ENCODE data around the gene PNLDC1. TPM values are rescaled to one million over a fixed set of nuclear protein-coding genes. Genes with fewer than 3 reads are reported as not detected.

The PNLDC1 gene
- total and polyA plus RNA-seq, 2 experiments from 2014 or later = not detected

DNA sequence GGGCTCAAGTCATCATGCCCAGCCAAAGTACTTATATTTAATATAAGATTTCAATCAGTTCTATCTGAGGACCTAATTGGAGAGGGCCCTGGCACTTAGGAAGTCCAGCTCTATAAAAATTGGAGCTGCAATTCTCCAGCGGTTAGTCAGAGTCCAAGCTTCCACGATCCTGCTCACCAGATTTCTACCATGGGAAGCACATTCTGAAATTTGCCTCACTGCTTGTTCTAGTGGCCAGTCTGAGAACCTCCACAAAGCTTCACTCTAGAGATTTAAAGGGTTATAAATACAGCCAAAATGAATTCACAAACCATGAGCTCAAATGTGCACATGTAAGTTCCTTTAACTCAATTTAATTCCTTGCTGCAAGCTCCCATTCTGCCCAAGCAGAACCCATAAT, 33.5 kb downstream of the PNLDC1 start:
- Histone ChIP-seq H3K4me3 (no peak overlapping the region), H3K36me3 (ENCODE audit: insufficient read depth) (no peaks in the 10 kb centered on the region), H3F3A (replicated peaks; ENCODE audit: low read depth) (no peaks in the 10 kb centered on the region), H3K27me3 (ENCODE audit: insufficient read depth) (no peaks in the 10 kb centered on the region), H2AFZ (peak overlapping the region; percentile 56; the same call in 1 of the 2 replicates), H4K20me1 (replicated peaks; ENCODE audit: insufficient read depth) (no peaks in the 10 kb centered on the region), H3K79me2 (replicated peaks; ENCODE audit: insufficient read depth) (no peaks in the 10 kb centered on the region), H3K4me1 (ENCODE audit: insufficient read depth) (peaks cover 44% of the 10 kb centered on the region), H3K4me2 (no peak overlapping the region), H3K27ac (ENCODE audit: low read depth) (no peak overlapping the region), H3K9me2 (ENCODE audit: insufficient read depth) (no peaks in the 10 kb centered on the region)
- ATAC-seq (no peak), DNase-seq (ENCODE audit: low spot score) (no peak)
- no peak for TF ChIP-seq ZNF331 (CRISPR knock-in tag; IDR thresholded peaks at IDR 0.05; ENCODE audit: low read depth)
- TF ChIP-seq CREB1 (CRISPR knock-in tag; IDR thresholded peaks at IDR 0.05; ENCODE audit: low read depth) = no peak
- TF ChIP-seq JUNB (IDR thresholded peaks at IDR 0.05; ENCODE audit: unreplicated experiment) = no peak
- TF ChIP-seq EZH2phosphoT487 (IDR thresholded peaks at IDR 0.05; ENCODE audit: unreplicated experiment) = no peak
- TF ChIP-seq, protein P1, sequence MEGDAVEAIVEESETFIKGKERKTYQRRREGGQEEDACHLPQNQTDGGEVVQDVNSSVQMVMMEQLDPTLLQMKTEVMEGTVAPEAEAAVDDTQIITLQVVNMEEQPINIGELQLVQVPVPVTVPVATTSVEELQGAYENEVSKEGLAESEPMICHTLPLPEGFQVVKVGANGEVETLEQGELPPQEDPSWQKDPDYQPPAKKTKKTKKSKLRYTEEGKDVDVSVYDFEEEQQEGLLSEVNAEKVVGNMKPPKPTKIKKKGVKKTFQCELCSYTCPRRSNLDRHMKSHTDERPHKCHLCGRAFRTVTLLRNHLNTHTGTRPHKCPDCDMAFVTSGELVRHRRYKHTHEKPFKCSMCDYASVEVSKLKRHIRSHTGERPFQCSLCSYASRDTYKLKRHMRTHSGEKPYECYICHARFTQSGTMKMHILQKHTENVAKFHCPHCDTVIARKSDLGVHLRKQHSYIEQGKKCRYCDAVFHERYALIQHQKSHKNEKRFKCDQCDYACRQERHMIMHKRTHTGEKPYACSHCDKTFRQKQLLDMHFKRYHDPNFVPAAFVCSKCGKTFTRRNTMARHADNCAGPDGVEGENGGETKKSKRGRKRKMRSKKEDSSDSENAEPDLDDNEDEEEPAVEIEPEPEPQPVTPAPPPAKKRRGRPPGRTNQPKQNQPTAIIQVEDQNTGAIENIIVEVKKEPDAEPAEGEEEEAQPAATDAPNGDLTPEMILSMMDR (conservative IDR thresholded peaks at IDR 0.05; ENCODE audit: low read depth in 2 of 2) = no peak
- TF ChIP-seq STAT1 (IDR thresholded peaks at IDR 0.05; ENCODE audit: unreplicated experiment) = no peak
- TF ChIP-seq NANOG (IDR thresholded peaks at IDR 0.05; ENCODE audit: borderline replicate concordance) = no peak
- TF ChIP-seq, protein P2, sequence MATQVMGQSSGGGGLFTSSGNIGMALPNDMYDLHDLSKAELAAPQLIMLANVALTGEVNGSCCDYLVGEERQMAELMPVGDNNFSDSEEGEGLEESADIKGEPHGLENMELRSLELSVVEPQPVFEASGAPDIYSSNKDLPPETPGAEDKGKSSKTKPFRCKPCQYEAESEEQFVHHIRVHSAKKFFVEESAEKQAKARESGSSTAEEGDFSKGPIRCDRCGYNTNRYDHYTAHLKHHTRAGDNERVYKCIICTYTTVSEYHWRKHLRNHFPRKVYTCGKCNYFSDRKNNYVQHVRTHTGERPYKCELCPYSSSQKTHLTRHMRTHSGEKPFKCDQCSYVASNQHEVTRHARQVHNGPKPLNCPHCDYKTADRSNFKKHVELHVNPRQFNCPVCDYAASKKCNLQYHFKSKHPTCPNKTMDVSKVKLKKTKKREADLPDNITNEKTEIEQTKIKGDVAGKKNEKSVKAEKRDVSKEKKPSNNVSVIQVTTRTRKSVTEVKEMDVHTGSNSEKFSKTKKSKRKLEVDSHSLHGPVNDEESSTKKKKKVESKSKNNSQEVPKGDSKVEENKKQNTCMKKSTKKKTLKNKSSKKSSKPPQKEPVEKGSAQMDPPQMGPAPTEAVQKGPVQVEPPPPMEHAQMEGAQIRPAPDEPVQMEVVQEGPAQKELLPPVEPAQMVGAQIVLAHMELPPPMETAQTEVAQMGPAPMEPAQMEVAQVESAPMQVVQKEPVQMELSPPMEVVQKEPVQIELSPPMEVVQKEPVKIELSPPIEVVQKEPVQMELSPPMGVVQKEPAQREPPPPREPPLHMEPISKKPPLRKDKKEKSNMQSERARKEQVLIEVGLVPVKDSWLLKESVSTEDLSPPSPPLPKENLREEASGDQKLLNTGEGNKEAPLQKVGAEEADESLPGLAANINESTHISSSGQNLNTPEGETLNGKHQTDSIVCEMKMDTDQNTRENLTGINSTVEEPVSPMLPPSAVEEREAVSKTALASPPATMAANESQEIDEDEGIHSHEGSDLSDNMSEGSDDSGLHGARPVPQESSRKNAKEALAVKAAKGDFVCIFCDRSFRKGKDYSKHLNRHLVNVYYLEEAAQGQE (IDR thresholded peaks at IDR 0.05; ENCODE audit: unreplicated experiment) = no peak
- no peak for TF ChIP-seq ZNF114 (CRISPR knock-in tag; IDR thresholded peaks at IDR 0.05)
- no peak for TF ChIP-seq EZH2 (IDR thresholded peaks at IDR 0.05; ENCODE audit: low read depth, unreplicated experiment)
- TF ChIP-seq, protein P3, sequence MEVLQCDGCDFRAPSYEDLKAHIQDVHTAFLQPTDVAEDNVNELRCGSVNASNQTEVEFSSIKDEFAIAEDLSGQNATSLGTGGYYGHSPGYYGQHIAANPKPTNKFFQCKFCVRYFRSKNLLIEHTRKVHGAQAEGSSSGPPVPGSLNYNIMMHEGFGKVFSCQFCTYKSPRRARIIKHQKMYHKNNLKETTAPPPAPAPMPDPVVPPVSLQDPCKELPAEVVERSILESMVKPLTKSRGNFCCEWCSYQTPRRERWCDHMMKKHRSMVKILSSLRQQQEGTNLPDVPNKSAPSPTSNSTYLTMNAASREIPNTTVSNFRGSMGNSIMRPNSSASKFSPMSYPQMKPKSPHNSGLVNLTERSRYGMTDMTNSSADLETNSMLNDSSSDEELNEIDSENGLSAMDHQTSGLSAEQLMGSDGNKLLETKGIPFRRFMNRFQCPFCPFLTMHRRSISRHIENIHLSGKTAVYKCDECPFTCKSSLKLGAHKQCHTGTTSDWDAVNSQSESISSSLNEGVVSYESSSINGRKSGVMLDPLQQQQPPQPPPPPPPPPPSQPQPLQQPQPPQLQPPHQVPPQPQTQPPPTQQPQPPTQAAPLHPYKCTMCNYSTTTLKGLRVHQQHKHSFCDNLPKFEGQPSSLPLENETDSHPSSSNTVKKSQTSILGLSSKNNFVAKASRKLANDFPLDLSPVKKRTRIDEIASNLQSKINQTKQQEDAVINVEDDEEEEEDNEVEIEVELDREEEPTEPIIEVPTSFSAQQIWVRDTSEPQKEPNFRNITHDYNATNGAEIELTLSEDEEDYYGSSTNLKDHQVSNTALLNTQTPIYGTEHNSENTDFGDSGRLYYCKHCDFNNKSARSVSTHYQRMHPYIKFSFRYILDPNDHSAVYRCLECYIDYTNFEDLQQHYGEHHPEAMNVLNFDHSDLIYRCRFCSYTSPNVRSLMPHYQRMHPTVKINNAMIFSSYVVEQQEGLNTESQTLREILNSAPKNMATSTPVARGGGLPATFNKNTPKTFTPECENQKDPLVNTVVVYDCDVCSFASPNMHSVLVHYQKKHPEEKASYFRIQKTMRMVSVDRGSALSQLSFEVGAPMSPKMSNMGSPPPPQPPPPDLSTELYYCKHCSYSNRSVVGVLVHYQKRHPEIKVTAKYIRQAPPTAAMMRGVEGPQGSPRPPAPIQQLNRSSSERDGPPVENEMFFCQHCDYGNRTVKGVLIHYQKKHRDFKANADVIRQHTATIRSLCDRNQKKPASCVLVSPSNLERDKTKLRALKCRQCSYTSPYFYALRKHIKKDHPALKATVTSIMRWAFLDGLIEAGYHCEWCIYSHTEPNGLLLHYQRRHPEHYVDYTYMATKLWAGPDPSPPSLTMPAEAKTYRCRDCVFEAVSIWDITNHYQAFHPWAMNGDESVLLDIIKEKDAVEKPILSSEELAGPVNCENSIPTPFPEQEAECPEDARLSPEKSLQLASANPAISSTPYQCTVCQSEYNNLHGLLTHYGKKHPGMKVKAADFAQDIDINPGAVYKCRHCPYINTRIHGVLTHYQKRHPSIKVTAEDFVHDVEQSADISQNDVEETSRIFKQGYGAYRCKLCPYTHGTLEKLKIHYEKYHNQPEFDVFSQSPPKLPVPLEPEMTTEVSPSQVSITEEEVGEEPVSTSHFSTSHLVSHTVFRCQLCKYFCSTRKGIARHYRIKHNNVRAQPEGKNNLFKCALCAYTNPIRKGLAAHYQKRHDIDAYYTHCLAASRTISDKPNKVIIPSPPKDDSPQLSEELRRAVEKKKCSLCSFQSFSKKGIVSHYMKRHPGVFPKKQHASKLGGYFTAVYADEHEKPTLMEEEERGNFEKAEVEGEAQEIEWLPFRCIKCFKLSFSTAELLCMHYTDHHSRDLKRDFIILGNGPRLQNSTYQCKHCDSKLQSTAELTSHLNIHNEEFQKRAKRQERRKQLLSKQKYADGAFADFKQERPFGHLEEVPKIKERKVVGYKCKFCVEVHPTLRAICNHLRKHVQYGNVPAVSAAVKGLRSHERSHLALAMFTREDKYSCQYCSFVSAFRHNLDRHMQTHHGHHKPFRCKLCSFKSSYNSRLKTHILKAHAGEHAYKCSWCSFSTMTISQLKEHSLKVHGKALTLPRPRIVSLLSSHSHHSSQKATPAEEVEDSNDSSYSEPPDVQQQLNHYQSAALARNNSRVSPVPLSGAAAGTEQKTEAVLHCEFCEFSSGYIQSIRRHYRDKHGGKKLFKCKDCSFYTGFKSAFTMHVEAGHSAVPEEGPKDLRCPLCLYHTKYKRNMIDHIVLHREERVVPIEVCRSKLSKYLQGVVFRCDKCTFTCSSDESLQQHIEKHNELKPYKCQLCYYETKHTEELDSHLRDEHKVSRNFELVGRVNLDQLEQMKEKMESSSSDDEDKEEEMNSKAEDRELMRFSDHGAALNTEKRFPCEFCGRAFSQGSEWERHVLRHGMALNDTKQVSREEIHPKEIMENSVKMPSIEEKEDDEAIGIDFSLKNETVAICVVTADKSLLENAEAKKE (CRISPR knock-in tag; IDR thresholded peaks at IDR 0.05) = no peak
- TF ChIP-seq POLR2AphosphoS5 (IDR thresholded peaks at IDR 0.05; ENCODE audit: low read depth) = no peak
- TF ChIP-seq, protein P4, sequence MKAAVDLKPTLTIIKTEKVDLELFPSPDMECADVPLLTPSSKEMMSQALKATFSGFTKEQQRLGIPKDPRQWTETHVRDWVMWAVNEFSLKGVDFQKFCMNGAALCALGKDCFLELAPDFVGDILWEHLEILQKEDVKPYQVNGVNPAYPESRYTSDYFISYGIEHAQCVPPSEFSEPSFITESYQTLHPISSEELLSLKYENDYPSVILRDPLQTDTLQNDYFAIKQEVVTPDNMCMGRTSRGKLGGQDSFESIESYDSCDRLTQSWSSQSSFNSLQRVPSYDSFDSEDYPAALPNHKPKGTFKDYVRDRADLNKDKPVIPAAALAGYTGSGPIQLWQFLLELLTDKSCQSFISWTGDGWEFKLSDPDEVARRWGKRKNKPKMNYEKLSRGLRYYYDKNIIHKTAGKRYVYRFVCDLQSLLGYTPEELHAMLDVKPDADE (IDR thresholded peaks at IDR 0.05) = no peak
- peaks cover 13% of the 10 kb centered on the region for H3K27me3 Mint-ChIP-seq (ENCODE audit: insufficient read depth, low read depth, poor library complexity)
- H3K4me3 Mint-ChIP-seq = no peak overlapping the region
- H3K4me1 Mint-ChIP-seq = peaks cover 67% of the 10 kb centered on the region
- no peak overlapping the region for H3K27ac Mint-ChIP-seq
- peaks cover 8% of the 10 kb centered on the region; the same call in 2 of the 3 replicates for H3K36me3 Mint-ChIP-seq (ENCODE audit: low read depth)
- peaks cover 8% of the 10 kb centered on the region; the same call in 1 of the 3 replicates for H3K9me3 Mint-ChIP-seq

All from GM23338 (cell line).